ENCODE measurements around the gene GRK5. TPM values are rescaled to one million over a fixed set of nuclear protein-coding genes. Genes with fewer than 3 reads are reported as not detected.

The GRK5 gene
- total and polyA plus RNA-seq, 9 of the 15 experiments (the other 6 are each of a cell fraction or from before 2014, with no cell fraction given): 0.46 to 0.83 (median 0.67) TPM; not detected in 2

GRCh38 chr10:119208553-119208940 is 1.2 kb downstream of the GRK5 start:
- Histone ChIP-seq H3K9me1 (ENCODE audit: control insufficient read depth, insufficient read depth, low read length) (no peaks in the 10 kb centered on the region), H4K20me1 (replicated peaks; ENCODE audit: control insufficient read depth, insufficient read depth, low read length) (no peaks in the 10 kb centered on the region), H3K79me2 (ENCODE audit: control insufficient read depth, insufficient read depth, low read length) (no peaks in the 10 kb centered on the region), H3K27ac (ENCODE audit: extremely low read depth, low read depth, low read length) (no peak overlapping the region), H2AFZ (ENCODE audit: low read depth, low read length) (peak overlapping the region; percentile 68; the same call in 1 of the 2 replicates), H3K9me3 (replicated peaks; ENCODE audit: control insufficient read depth, insufficient read depth, low read depth, low read length) (no peaks in the 10 kb centered on the region), H3K9ac (ENCODE audit: insufficient read depth in 1 of 2, low read depth in 2 of 2, low read length in 2 of 2) (no peak overlapping the region), H3K4me3 (no peak overlapping the region), H3K4me2 (ENCODE audit: insufficient read depth, low read length) (no peak overlapping the region), H3K27me3 (ENCODE audit: control insufficient read depth in 2 of 2, insufficient read depth in 2 of 2, low read length in 2 of 2) (no peaks in the 10 kb centered on the region), H3K4me1 (replicated peaks in 1 of 2; ENCODE audit: control insufficient read depth in 2 of 2, insufficient read depth in 2 of 2, low read length in 2 of 2) (peaks cover 8 to 21% of the 10 kb centered on the region in 2 experiments), H3K36me3 (ENCODE audit: control insufficient read depth, insufficient read depth, low read length) (no peaks in the 10 kb centered on the region)
- ATAC-seq (no peak), FAIRE-seq (no peak), DNase-seq (ENCODE audit: extremely low read depth in 1 of 4, low spot score in 3 of 4) (no peak)
- intact Hi-C loops (cut with micrococcal nuclease) (loop anchor here (5.0 kb wide), 1 partner anchor 334 kb away; the partner anchor contains the start of gene RGS10), in situ Hi-C loops (cut with MboI) (no loop called here)
- no TSS peak for BruUV-seq (replicated peaks)
- 30% methylated on average over 2 of the region's 3 CpGs for WGBS (ENCODE audit: insufficient coverage, low coverage, missing lambda C conversion rate)
- ChIA-PET CTCF (ENCODE audit: low intra/inter-chr PET ratio) (interaction anchor here (0.7 kb wide), 1 partner anchor 204 kb away, joined by 5 read pairs; no protein-coding TSS in a partner anchor), POLR2A (no interaction called here)
- TF ChIP-seq NRF1 (conservative IDR thresholded peaks at IDR 0.05 in 1 of 2, IDR thresholded peaks at IDR 0.05 in 1 of 2) (peak in 1 of 2 experiments; percentile 7; a peak in 1 of 4 replicates), ELK1 (CRISPR knock-in tag; IDR thresholded peaks at IDR 0.05) (no peak)

GRCh38 chr10:119209035-119209735 is 1.8 kb downstream of the GRK5 start:
- Histone ChIP-seq H2AFZ (ENCODE audit: low read depth, low read length) (0 out of 2 replicates have a peak overlapping the region, but pooled peaks have one; percentile 51), H3K79me2 (ENCODE audit: control insufficient read depth, insufficient read depth, low read length) (no peaks in the 10 kb centered on the region), H4K20me1 (replicated peaks; ENCODE audit: control insufficient read depth, insufficient read depth, low read length) (no peaks in the 10 kb centered on the region), H3K27me3 (ENCODE audit: control insufficient read depth in 2 of 2, insufficient read depth in 2 of 2, low read length in 2 of 2) (no peaks in the 10 kb centered on the region), H3K36me3 (ENCODE audit: control insufficient read depth, insufficient read depth, low read length) (no peaks in the 10 kb centered on the region), H3K4me3 (no peak overlapping the region), H3K9me3 (replicated peaks; ENCODE audit: control insufficient read depth, insufficient read depth, low read depth, low read length) (no peaks in the 10 kb centered on the region), H3K4me1 (replicated peaks in 1 of 2; ENCODE audit: control insufficient read depth in 2 of 2, insufficient read depth in 2 of 2, low read length in 2 of 2) (peaks cover 8 to 21% of the 10 kb centered on the region in 2 experiments), H3K9ac (ENCODE audit: insufficient read depth in 1 of 2, low read depth in 2 of 2, low read length in 2 of 2) (no peak overlapping the region; a peak in 1 of 4 replicates), H3K9me1 (ENCODE audit: control insufficient read depth, insufficient read depth, low read length) (no peaks in the 10 kb centered on the region), H3K4me2 (ENCODE audit: insufficient read depth, low read length) (no peak overlapping the region), H3K27ac (ENCODE audit: extremely low read depth, low read depth, low read length) (no peak overlapping the region)
- ChIA-PET POLR2A (interaction anchor here (0.6 kb wide), 1 partner anchor 113 kb away, joined by 3 read pairs; no protein-coding TSS in a partner anchor), CTCF (ENCODE audit: low intra/inter-chr PET ratio) (no interaction called here)
- intact Hi-C loops (cut with micrococcal nuclease): loop anchor here (5.0 kb wide), 1 partner anchor 333 kb away; the partner anchor contains the start of gene RGS10
- in situ Hi-C loops (cut with MboI): no loop called here
- peak; percentile 60 for FAIRE-seq
- ATAC-seq: 0 out of 3 replicates have a peak, but pooled peaks have one; percentile 8
- peak; percentile 55 to 64 (median 62) for DNase-seq (ENCODE audit: extremely low read depth in 1 of 4, low spot score in 3 of 4)
- no TSS peak for BruUV-seq (replicated peaks)
- WGBS (ENCODE audit: insufficient coverage, low coverage, missing lambda C conversion rate): 23% methylated on average over 13 of the region's 15 CpGs
- TF ChIP-seq WHSC1 (IDR thresholded peaks at IDR 0.05; ENCODE audit: low read length) (no peak), CTCFL (IDR thresholded peaks at IDR 0.05; ENCODE audit: borderline replicate concordance, insufficient read depth, low read depth, low read length, poor library complexity, severe bottlenecking) (peak; percentile 64), MAX (CRISPR knock-in tag; IDR thresholded peaks at IDR 0.05) (no peak), SMC3 (conservative IDR thresholded peaks at IDR 0.05; ENCODE audit: insufficient read depth, low read depth, low read length) (0 out of 2 replicates have a peak, but pooled peaks have one; percentile 26), SRSF3 (IDR thresholded peaks at IDR 0.05; ENCODE audit: insufficient read depth, low read length) (no peak), YY1 (IDR thresholded peaks at IDR 0.05; ENCODE audit: borderline replicate concordance in 1 of 3, control insufficient read depth in 1 of 3, extremely low read depth in 1 of 3, insufficient read depth in 3 of 3, insufficient read length in 1 of 3, insufficient replicate concordance in 2 of 3, low read depth in 1 of 3, low read length in 2 of 3) (peak in 1 of 3 experiments; percentile 30)

Measured in K562 (cell line).